ENCODE results near the gene USP33. TPM values are rescaled to one million over a fixed set of nuclear protein-coding genes. Genes with fewer than 3 reads are reported as not detected.

The USP33 gene
- total RNA-seq, 1 experiment from 2014 or later = 51.5 TPM

Other genes with a start within 250 kb of the USP33 start
- gene ZZZ3, start 77.2 kb downstream of the USP33 start, total RNA-seq (2021) = 51.1 and 52.4 TPM in 2 replicates
- 6.3 and 6.7 TPM in 2 replicates for gene MIGA1, start 19.8 kb upstream of the USP33 start, total RNA-seq (2021)
- 3.2 and 3.3 TPM in 2 replicates for gene NEXN, start 128.8 kb upstream of the USP33 start, total RNA-seq (2021)
- 271 TPM in 2 replicates for gene FUBP1, start 219.2 kb upstream of the USP33 start, total RNA-seq (2021)
- gene DNAJB4, start 245.1 kb upstream of the USP33 start, total RNA-seq (2021) = 8.1 and 8.6 TPM in 2 replicates

Data from H9 (cell line).